Trophoblast cell (in vitro differentiated cells and primary cell): ENCODE results near the gene TNS3.
A peak's percentile ranks its signal among the peaks of the same experiment; 100 is the strongest.

ENCODE experiments used
- DNase-seq, 2 donors: peaks; one replicate each; pipeline ENCODE4 v3.0.0-alpha.2; 2016
- H2AFZ ChIP-seq: 2 replicates; pipeline ENCODE4 v1.6.1; 2013; ENCODE audit warnings: low read length, moderate library complexity, mild to moderate bottlenecking; ENCODE audit not compliant: insufficient read depth, poor library complexity
- H2AK5ac ChIP-seq: 2 replicates; pipeline ENCODE4 v1.6.1; 2013; ENCODE audit warnings: mild to moderate bottlenecking, low read length
- H2BK120ac ChIP-seq: 2 replicates; pipeline ENCODE4 v1.6.1; 2013; ENCODE audit warnings: low read length, mild to moderate bottlenecking, moderate library complexity; ENCODE audit not compliant: insufficient read depth, poor library complexity
- H2BK12ac ChIP-seq: 2 replicates; pipeline ENCODE4 v1.6.1; 2013; ENCODE audit warnings: mild to moderate bottlenecking, low read length, moderate library complexity
- H2BK5ac ChIP-seq: 2 replicates; pipeline ENCODE4 v1.6.1; 2013; ENCODE audit warnings: low read length, low read depth, moderate library complexity, mild to moderate bottlenecking; ENCODE audit not compliant: poor library complexity
- H3K14ac ChIP-seq: 2 replicates; pipeline ENCODE4 v1.6.1; 2013; ENCODE audit warnings: mild to moderate bottlenecking, low read length
- H3K18ac ChIP-seq: 2 replicates; pipeline ENCODE4 v1.6.1; 2013; ENCODE audit warnings: mild to moderate bottlenecking, low read length
- H3K23ac ChIP-seq: 2 replicates; pipeline ENCODE4 v1.6.1; 2013; ENCODE audit warnings: low read length
- H3K27ac ChIP-seq: 2 replicates; pipeline ENCODE4 v1.5.1; 2013; ENCODE audit warnings: low read depth, mild to moderate bottlenecking, inconsistent platforms, low read length, moderate library complexity
- H3K27me3 ChIP-seq: 2 replicates; pipeline ENCODE4 v1.6.1; 2013; ENCODE audit warnings: inconsistent platforms, mild to moderate bottlenecking, low read length, moderate library complexity; ENCODE audit not compliant: insufficient read depth
- H3K36me3 ChIP-seq, 2 experiments: 1 replicate in 1 of 2; 2 replicates in 1 of 2; pipeline ENCODE4 v1.6.1; 2013; ENCODE audit warnings: low read length in 2 of 2, mild to moderate bottlenecking in 2 of 2, moderate library complexity in 1 of 2; ENCODE audit not compliant: insufficient read depth in 2 of 2, control insufficient read depth in 1 of 2
- H3K4ac ChIP-seq: 2 replicates; pipeline ENCODE4 v1.6.1; 2013; ENCODE audit warnings: low read depth, mild to moderate bottlenecking, low read length, moderate library complexity
- H3K4me1 ChIP-seq, 2 experiments: 1 replicate in 1 of 2; 2 replicates in 1 of 2; pipeline ENCODE4 v1.6.1; 2013; ENCODE audit warnings: low read length in 2 of 2, mild to moderate bottlenecking in 2 of 2, moderate library complexity in 1 of 2; ENCODE audit not compliant: insufficient read depth in 2 of 2, control insufficient read depth in 1 of 2
- H3K4me2 ChIP-seq: 2 replicates; pipeline ENCODE4 v1.6.1; 2013; ENCODE audit warnings: inconsistent platforms, mild to moderate bottlenecking, low read length, moderate library complexity
- H3K4me3 ChIP-seq: 2 replicates; pipeline ENCODE4 v1.5.1; 2013; ENCODE audit warnings: mild to moderate bottlenecking, low read depth, low read length, inconsistent platforms
- H3K79me1 ChIP-seq: one replicate; pipeline ENCODE4 v1.6.1; 2013; ENCODE audit warnings: low read length
- H3K79me2 ChIP-seq: 2 replicates; pipeline ENCODE4 v1.6.1; 2013; ENCODE audit warnings: low read length, mild to moderate bottlenecking; ENCODE audit not compliant: control insufficient read depth, insufficient read depth, poor library complexity
- H3K9ac ChIP-seq: 2 replicates; pipeline ENCODE4 v1.6.1; 2013; ENCODE audit warnings: mild to moderate bottlenecking, low read length
- H3K9me3 ChIP-seq: 2 replicates; pipeline ENCODE4 v1.6.1; 2013; ENCODE audit warnings: low read depth, mild to moderate bottlenecking, control low read depth, inconsistent platforms, low read length; ENCODE audit not compliant: insufficient read depth
- H4K12ac ChIP-seq: 2 replicates; pipeline ENCODE4 v1.6.1; 2013; ENCODE audit warnings: low read depth, mild to moderate bottlenecking, low read length, moderate library complexity
- H4K8ac ChIP-seq: 2 replicates; pipeline ENCODE4 v1.6.1; 2013; ENCODE audit warnings: low read depth, mild to moderate bottlenecking, low read length, moderate library complexity
- H4K91ac ChIP-seq: one replicate; pipeline ENCODE4 v1.6.1; 2013; ENCODE audit warnings: low read depth, mild to moderate bottlenecking, low read length, moderate library complexity
- WGBS: extraction: QIAGEN DNeasy Blood & Tissue Kit; methylation state at CpG from one replicate; pipeline ENCODE4 v1.1.7; 2013; ENCODE audit warnings: missing lambda C conversion rate; ENCODE audit not compliant: insufficient read length, insufficient coverage; ENCODE audit errors: extremely low coverage; 5-methylcytosine and 5-hydroxymethylcytosine counted together

Gene TNS3

GRCh38 chr7:47333959-47334358, 248.0 kb downstream of the TNS3 start:
- Histone ChIP-seq H2BK12ac (no peak overlapping the region), H3K18ac (no peak overlapping the region), H3K4me2 (no peak overlapping the region), H3K79me1 (peaks cover 5% of the 10 kb centered on the region), H3K9ac (no peak overlapping the region), H4K8ac (no peak overlapping the region), H3K4me1 (peaks cover 13 to 20% of the 10 kb centered on the region in 2 experiments), H3K23ac (no peak overlapping the region), H3K4me3 (no peak overlapping the region), H3K27ac (no peak overlapping the region), H3K9me3 (no peaks in the 10 kb centered on the region), H3K27me3 (no peaks in the 10 kb centered on the region), H4K12ac (no peak overlapping the region), H3K14ac (no peak overlapping the region), H2BK120ac (no peak overlapping the region), H3K4ac (peak overlapping the region; percentile 39), H3K36me3 (peaks cover 48 to 62% of the 10 kb centered on the region in 2 experiments), H3K79me2 (no peaks in the 10 kb centered on the region), H2AFZ (no peak overlapping the region), H4K91ac (no peak overlapping the region), H2AK5ac (no peak overlapping the region), H2BK5ac (no peak overlapping the region)
- WGBS = no CpG with 5 or more reads among the region's 2 CpGs
- no peak for DNase-seq

- Histone ChIP-seq H3K14ac (no peak overlapping the region), H3K4me3 (no peak overlapping the region), H3K79me2 (peaks cover 2% of the 10 kb centered on the region), H3K79me1 (peaks cover 10% of the 10 kb centered on the region), H4K12ac (no peak overlapping the region), H3K4me2 (no peak overlapping the region), H3K23ac (no peak overlapping the region), H4K8ac (no peak overlapping the region), H3K9me3 (no peaks in the 10 kb centered on the region), H3K9ac (no peak overlapping the region), H2BK120ac (no peak overlapping the region), H3K27ac (no peak overlapping the region), H2AFZ (no peak overlapping the region), H2BK12ac (no peak overlapping the region), H3K4me1 (peaks cover 17 to 25% of the 10 kb centered on the region in 2 experiments), H2BK5ac (no peak overlapping the region), H3K27me3 (no peaks in the 10 kb centered on the region), H3K36me3 (peaks cover 48 to 62% of the 10 kb centered on the region in 2 experiments), H2AK5ac (no peak overlapping the region), H4K91ac (no peak overlapping the region), H3K4ac (no peak overlapping the region), H3K18ac (no peak overlapping the region)
- WGBS = no CpG with 5 or more reads among the region's 2 CpGs
- no peak for DNase-seq
Measured at GRCh38 chr7:47333554-47333887, 248.4 kb downstream of the TNS3 start.

- Histone ChIP-seq H3K4ac (no peak overlapping the region), H2AFZ (no peak overlapping the region), H4K12ac (no peak overlapping the region), H3K9ac (no peak overlapping the region), H3K27me3 (no peaks in the 10 kb centered on the region), H3K14ac (no peak overlapping the region), H3K27ac (no peak overlapping the region), H4K8ac (no peak overlapping the region), H3K79me1 (peaks cover 15% of the 10 kb centered on the region), H2BK120ac (no peak overlapping the region), H3K4me2 (no peak overlapping the region), H3K79me2 (peaks cover 6% of the 10 kb centered on the region), H3K4me1 (peaks cover 20 to 30% of the 10 kb centered on the region in 2 experiments), H3K18ac (no peak overlapping the region), H2BK12ac (no peak overlapping the region), H2AK5ac (no peak overlapping the region), H3K36me3 (peaks cover 48 to 62% of the 10 kb centered on the region in 2 experiments), H2BK5ac (no peak overlapping the region), H3K9me3 (no peaks in the 10 kb centered on the region), H3K4me3 (no peak overlapping the region), H3K23ac (no peak overlapping the region), H4K91ac (no peak overlapping the region)
- no CpG with 5 or more reads among the region's 8 CpGs for WGBS
- no peak for DNase-seq
Measured at GRCh38 chr7:47332681-47333553, 249.0 kb downstream of the TNS3 start.

- no peak for DNase-seq
- H2AK5ac ChIP-seq = no peak overlapping the region
- H2AFZ ChIP-seq = no peak overlapping the region
- H3K9me3 ChIP-seq = no peaks in the 10 kb centered on the region
- no peak overlapping the region for H4K8ac ChIP-seq
- no peak overlapping the region for H3K4me2 ChIP-seq
- no peak overlapping the region for H3K9ac ChIP-seq
- H3K4me1 ChIP-seq = peaks cover 27 to 36% of the 10 kb centered on the region in 2 experiments
- no peak overlapping the region for H2BK120ac ChIP-seq
- H3K27ac ChIP-seq = no peak overlapping the region
- H3K27me3 ChIP-seq = no peaks in the 10 kb centered on the region
- H4K12ac ChIP-seq = no peak overlapping the region
- H4K91ac ChIP-seq = no peak overlapping the region
- no CpG with 5 or more reads among the region's 8 CpGs for WGBS
- no peak overlapping the region for H2BK12ac ChIP-seq
- H3K4ac ChIP-seq = no peak overlapping the region
- H3K36me3 ChIP-seq = peaks cover 45 to 58% of the 10 kb centered on the region in 2 experiments
- H3K79me1 ChIP-seq = peaks cover 22% of the 10 kb centered on the region
- peak overlapping the region; percentile 18 for H3K18ac ChIP-seq
- H3K4me3 ChIP-seq = no peak overlapping the region
- peaks cover 6% of the 10 kb centered on the region for H3K79me2 ChIP-seq
- H3K23ac ChIP-seq = no peak overlapping the region
- no peak overlapping the region for H2BK5ac ChIP-seq
- no peak overlapping the region for H3K14ac ChIP-seq
Measured at GRCh38 chr7:47332213-47332612, 249.7 kb downstream of the TNS3 start.
